GM21576 (cell line): Measurements from ENCODE around the gene PLEK2.
"Not testable (repeated sequence)": the region's sequence is repeated elsewhere in the genome, so short reads cannot be mapped to it uniquely, and the experiment has no call there.

Experiments used
- ATAC-seq: cut with Tn5 transposase; IDR thresholded peaks from one replicate; pipeline ENCODE4 v1.9.1; 2021; ENCODE audit warnings: mild to moderate bottlenecking, moderate library complexity; ENCODE audit not compliant: unreplicated experiment

Gene PLEK2

GRCh38 chr14:67360470-67361206 is 51.3 kb downstream of the PLEK2 start:
- ATAC-seq = peak; percentile 20

GRCh38 chr14:67359775-67360469 is 52.0 kb downstream of the PLEK2 start, which contains the start of the genes ATP6V1D and EIF2S1:
Gene ATP6V1D (minus strand): TSS chr14:67359804. CDS start chr14:67359698, 106 bp downstream.
Gene EIF2S1 (plus strand): TSS chr14:67360328. CDS start chr14:67364768, 4,440 bp downstream.
- ATAC-seq = peak; percentile 91

GRCh38 chr14:67358924-67359774 is 52.8 kb downstream of the PLEK2 start:
- no peak for ATAC-seq

- no peak for ATAC-seq
Measured at GRCh38 chr14:67357969-67358354, 54.0 kb downstream of the PLEK2 start.

- no peak for ATAC-seq
Measured at GRCh38 chr14:67357186-67357968, 54.6 kb downstream of the PLEK2 start.

GRCh38 chr14:67352055-67352454 is 59.9 kb downstream of the PLEK2 start:
- ATAC-seq = no peak

GRCh38 chr14:67345583-67345982 is 66.4 kb downstream of the PLEK2 start:
- ATAC-seq = no peak

- no peak for ATAC-seq
Measured at GRCh38 chr14:67343601-67344230, 68.2 kb downstream of the PLEK2 start.

GRCh38 chr14:67341231-67341630 is 70.7 kb downstream of the PLEK2 start:
- not testable (repeated sequence) for ATAC-seq
